Hepatocyte (in vitro differentiated cells): ENCODE measurements around the gene PHGDH.

Experiments
- CTCF ChIP-seq: fragments of 200-600 bp; sonication (generic); IDR thresholded peaks from 2 replicates; pipeline ENCODE4 v1.5.1; 2016; ENCODE audit warnings: antibody characterized with exemption, mild to moderate bottlenecking; ENCODE audit not compliant: poor library complexity
- EZH2 ChIP-seq: fragments of 200-600 bp; sonication (generic); IDR thresholded peaks from 2 replicates; pipeline ENCODE4 v1.6.1; 2016; ENCODE audit warnings: antibody characterized with exemption, mild to moderate bottlenecking, borderline replicate concordance
- EZH2phosphoT487 ChIP-seq: fragments of 200-600 bp; sonication (generic); IDR thresholded peaks from one replicate; pipeline ENCODE4 v1.6.1; 2018; ENCODE audit warnings: antibody characterized with exemption, mild to moderate bottlenecking, low read depth, moderate library complexity; ENCODE audit not compliant: unreplicated experiment, severe bottlenecking

GRCh38 chr1:119747451-119747850 is 35.7 kb downstream of the PHGDH start:
- TF ChIP-seq CTCF = no peak
- no peak for TF ChIP-seq EZH2
- no peak for TF ChIP-seq EZH2phosphoT487
